ENCODE measurements around the gene CLDN8. TPM values are rescaled to one million over a fixed set of nuclear protein-coding genes. Genes with fewer than 3 reads are reported as not detected.

Gene CLDN8
- polyA plus RNA-seq, 1 donor (not counting 4 experiments of a cell fraction or from before 2014, with no cell fraction given), result 0.07 TPM

DNA sequence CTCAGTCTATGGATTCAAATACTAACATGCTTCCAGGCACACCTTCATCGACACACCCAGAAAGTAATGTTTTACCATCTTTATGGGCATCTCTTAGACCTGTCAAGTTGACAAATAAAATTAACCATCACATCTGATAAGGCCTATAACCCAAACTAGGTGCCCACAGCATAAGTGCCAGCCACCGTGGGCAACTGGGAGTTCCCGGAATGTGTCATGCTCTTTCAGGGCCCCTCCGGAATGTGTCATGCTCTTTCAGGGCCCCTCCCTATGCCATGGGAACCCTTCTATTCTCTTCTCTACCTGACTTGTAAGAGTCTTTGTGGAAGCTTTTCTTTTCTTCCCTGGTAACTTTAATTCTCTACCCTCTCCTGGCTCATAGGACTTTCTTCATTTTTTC is 40.2 kb upstream of the CLDN8 start:
- TF ChIP-seq, protein P1, sequence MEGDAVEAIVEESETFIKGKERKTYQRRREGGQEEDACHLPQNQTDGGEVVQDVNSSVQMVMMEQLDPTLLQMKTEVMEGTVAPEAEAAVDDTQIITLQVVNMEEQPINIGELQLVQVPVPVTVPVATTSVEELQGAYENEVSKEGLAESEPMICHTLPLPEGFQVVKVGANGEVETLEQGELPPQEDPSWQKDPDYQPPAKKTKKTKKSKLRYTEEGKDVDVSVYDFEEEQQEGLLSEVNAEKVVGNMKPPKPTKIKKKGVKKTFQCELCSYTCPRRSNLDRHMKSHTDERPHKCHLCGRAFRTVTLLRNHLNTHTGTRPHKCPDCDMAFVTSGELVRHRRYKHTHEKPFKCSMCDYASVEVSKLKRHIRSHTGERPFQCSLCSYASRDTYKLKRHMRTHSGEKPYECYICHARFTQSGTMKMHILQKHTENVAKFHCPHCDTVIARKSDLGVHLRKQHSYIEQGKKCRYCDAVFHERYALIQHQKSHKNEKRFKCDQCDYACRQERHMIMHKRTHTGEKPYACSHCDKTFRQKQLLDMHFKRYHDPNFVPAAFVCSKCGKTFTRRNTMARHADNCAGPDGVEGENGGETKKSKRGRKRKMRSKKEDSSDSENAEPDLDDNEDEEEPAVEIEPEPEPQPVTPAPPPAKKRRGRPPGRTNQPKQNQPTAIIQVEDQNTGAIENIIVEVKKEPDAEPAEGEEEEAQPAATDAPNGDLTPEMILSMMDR (optimal IDR thresholded peaks at IDR 0.05 in 1 of 3, IDR thresholded peaks at IDR 0.05 in 1 of 3, conservative IDR thresholded peaks at IDR 0.05 in 1 of 3; ENCODE audit: extremely low read depth in 1 of 3, insufficient read depth in 2 of 3, low read length in 3 of 3), result no peak
- TF ChIP-seq EZH2 (IDR thresholded peaks at IDR 0.05; ENCODE audit: low read length), result no peak
- no peaks in the 10 kb centered on the region for H3K9me1 ChIP-seq (ENCODE audit: control insufficient read depth, extremely low read depth, insufficient read depth, low read length)
- no peak overlapping the region for H3K9ac ChIP-seq (ENCODE audit: control insufficient read depth, extremely low read depth, insufficient read depth, low read length)
- H3K4me3 ChIP-seq (ENCODE audit: control insufficient read depth in 2 of 3, extremely low read depth in 1 of 3, insufficient read depth in 2 of 3, low read depth in 1 of 3, low read length in 3 of 3), result no peak overlapping the region
- H4K20me1 ChIP-seq (ENCODE audit: control insufficient read depth, extremely low read depth, insufficient read depth, low read length), result no peaks in the 10 kb centered on the region
- H3K27me3 ChIP-seq (ENCODE audit: control insufficient read depth, extremely low read depth, insufficient read depth, low read length), result no peaks in the 10 kb centered on the region
- H3K27ac ChIP-seq (ENCODE audit: control insufficient read depth, insufficient read depth, low read length), result peak overlapping the region; percentile 10
- H3K4me1 ChIP-seq (ENCODE audit: control insufficient read depth, extremely low read depth, insufficient read depth, low read length), result peaks cover 6% of the 10 kb centered on the region
- dilution Hi-C loops (cut with MboI; ENCODE audit: extremely low pct_ligation_motif_present, low sequenced_read_pairs), result no loop called here
- no peak overlapping the region for H3K4me2 ChIP-seq (ENCODE audit: control insufficient read depth, extremely low read depth, insufficient read depth, low read depth, low read length)
- FAIRE-seq, result no peak
- H3K9me3 ChIP-seq (ENCODE audit: control insufficient read depth, low read depth, low read length), result no peaks in the 10 kb centered on the region
- H2AFZ ChIP-seq (ENCODE audit: control insufficient read depth, low read length), result peak overlapping the region; percentile 16
- DNase-seq (ENCODE audit: low read depth, low spot score), result no peak
- H3K79me2 ChIP-seq (ENCODE audit: control insufficient read depth, insufficient read depth, low read length), result no peaks in the 10 kb centered on the region
- no peaks in the 10 kb centered on the region for H3K36me3 ChIP-seq (ENCODE audit: control insufficient read depth in 2 of 2, extremely low read depth in 1 of 2, insufficient read depth in 2 of 2, low read length in 2 of 2)

DNA sequence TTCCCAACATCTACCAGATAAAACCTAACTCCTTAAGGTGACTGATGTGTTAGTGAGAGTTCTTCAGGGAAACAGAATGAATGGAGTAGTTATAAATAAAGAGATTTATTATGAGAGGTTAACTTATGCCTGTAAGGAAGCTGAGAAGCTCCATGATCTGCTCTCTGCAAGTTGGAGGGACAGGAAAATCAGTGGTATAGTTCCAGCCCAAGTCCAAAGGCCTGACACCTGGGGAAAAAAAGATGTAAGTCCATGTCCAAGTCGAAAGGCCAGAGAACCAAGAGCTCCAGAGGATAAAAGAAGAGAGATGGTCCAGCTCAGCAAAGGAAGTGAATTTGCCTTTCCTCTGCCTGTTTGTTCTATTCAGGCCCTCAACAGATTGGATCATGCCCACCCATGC is 39.8 kb upstream of the CLDN8 start:
- H2AFZ ChIP-seq (ENCODE audit: control insufficient read depth, low read length), result peak overlapping the region; percentile 16
- dilution Hi-C loops (cut with MboI; ENCODE audit: extremely low pct_ligation_motif_present, low sequenced_read_pairs), result no loop called here

More for the DNA sequence above, 39.8 kb upstream of the CLDN8 start:
- Histone ChIP-seq H3K27ac (ENCODE audit: control insufficient read depth, insufficient read depth, low read length) (peak overlapping the region; percentile 10), H3K36me3 (ENCODE audit: control insufficient read depth in 2 of 2, extremely low read depth in 1 of 2, insufficient read depth in 2 of 2, low read length in 2 of 2) (no peaks in the 10 kb centered on the region), H4K20me1 (ENCODE audit: control insufficient read depth, extremely low read depth, insufficient read depth, low read length) (no peaks in the 10 kb centered on the region), H3K27me3 (ENCODE audit: control insufficient read depth, extremely low read depth, insufficient read depth, low read length) (no peaks in the 10 kb centered on the region), H3K4me1 (ENCODE audit: control insufficient read depth, extremely low read depth, insufficient read depth, low read length) (peaks cover 6% of the 10 kb centered on the region), H3K9ac (ENCODE audit: control insufficient read depth, extremely low read depth, insufficient read depth, low read length) (no peak overlapping the region), H3K4me2 (ENCODE audit: control insufficient read depth, extremely low read depth, insufficient read depth, low read depth, low read length) (no peak overlapping the region), H3K4me3 (ENCODE audit: control insufficient read depth in 2 of 3, extremely low read depth in 1 of 3, insufficient read depth in 2 of 3, low read depth in 1 of 3, low read length in 3 of 3) (no peak overlapping the region), H3K9me3 (ENCODE audit: control insufficient read depth, low read depth, low read length) (no peaks in the 10 kb centered on the region), H3K79me2 (ENCODE audit: control insufficient read depth, insufficient read depth, low read length) (no peaks in the 10 kb centered on the region), H3K9me1 (ENCODE audit: control insufficient read depth, extremely low read depth, insufficient read depth, low read length) (no peaks in the 10 kb centered on the region)
- FAIRE-seq (peak; percentile 29), DNase-seq (ENCODE audit: low read depth, low spot score) (no peak)
- TF ChIP-seq, protein P1 (optimal IDR thresholded peaks at IDR 0.05 in 1 of 3, IDR thresholded peaks at IDR 0.05 in 1 of 3, conservative IDR thresholded peaks at IDR 0.05 in 1 of 3; ENCODE audit: extremely low read depth in 1 of 3, insufficient read depth in 2 of 3, low read length in 3 of 3), result no peak
- TF ChIP-seq EZH2 (IDR thresholded peaks at IDR 0.05; ENCODE audit: low read length), result no peak

Measured in keratinocyte (primary cell).